Stimulated activated CD8-positive, alpha-beta memory T cell treated with anti-CD3 and anti-CD28 coated beads, Interleukin-15, amount 100 ng/mL, for 1 hour (primary cell): ENCODE measurements around the gene YY2.
"Not testable (repeated sequence)": the region's sequence is repeated elsewhere in the genome, so short reads cannot be mapped to it uniquely, and the experiment has no call there.

ENCODE experiments used
- DNase-seq: peaks from one replicate; pipeline ENCODE4 v3.0.0-alpha.2; 2020; ENCODE audit warnings: low read depth

Gene YY2

GRCh38 chrX:21855937-21856415 is at the start of gene YY2:
TSS of gene YY2 (plus strand) at chrX:21855987. CDS start at chrX:21856485, 498 bp downstream.
- no peak for DNase-seq

- DNase-seq = no peak
Measured at GRCh38 chrX:21806691-21807090, 49.1 kb upstream of the YY2 start.

GRCh38 chrX:21811832-21812231 is 44.0 kb upstream of the YY2 start:
- DNase-seq = no peak

- DNase-seq = no peak
Measured at GRCh38 chrX:21812628-21813027, 43.2 kb upstream of the YY2 start.

- DNase-seq = no peak
Measured at GRCh38 chrX:21813612-21814368, 42.0 kb upstream of the YY2 start.

GRCh38 chrX:21816136-21816535 is 39.7 kb upstream of the YY2 start:
- DNase-seq = no peak

GRCh38 chrX:21820170-21820569 is 35.6 kb upstream of the YY2 start:
- DNase-seq = not testable (repeated sequence)

GRCh38 chrX:21821875-21822274 is 33.9 kb upstream of the YY2 start:
- DNase-seq = no peak

GRCh38 chrX:21831496-21831895 is 24.3 kb upstream of the YY2 start:
- no peak for DNase-seq

- DNase-seq = no peak
Measured at GRCh38 chrX:21837056-21837455, 18.7 kb upstream of the YY2 start.

- no peak for DNase-seq
Measured at GRCh38 chrX:21838937-21839333, 16.9 kb upstream of the YY2 start.

GRCh38 chrX:21839334-21840192 is 16.2 kb upstream of the YY2 start, which contains the start of gene MBTPS2:
TSS of gene MBTPS2 (plus strand) at chrX:21839617. CDS start at chrX:21839735, 118 bp downstream.
- DNase-seq = peak; percentile 64

- DNase-seq = no peak
Measured at GRCh38 chrX:21840193-21840545, 15.6 kb upstream of the YY2 start.

GRCh38 chrX:21843179-21843578 is 12.6 kb upstream of the YY2 start:
- no peak for DNase-seq

GRCh38 chrX:21845096-21845495 is 10.7 kb upstream of the YY2 start:
- no peak for DNase-seq

GRCh38 chrX:21847342-21847741 is 8.4 kb upstream of the YY2 start:
- no peak for DNase-seq

- DNase-seq = no peak
Measured at GRCh38 chrX:21853578-21853977, 2.2 kb upstream of the YY2 start.

- DNase-seq = no peak
Measured at GRCh38 chrX:21856504-21856903, 717 bp downstream of the YY2 start.

GRCh38 chrX:21863241-21863640 is 7.5 kb downstream of the YY2 start:
- DNase-seq = no peak

- no peak for DNase-seq
Measured at GRCh38 chrX:21865436-21865835, 9.6 kb downstream of the YY2 start.

- DNase-seq = no peak
Measured at GRCh38 chrX:21870494-21870893, 14.7 kb downstream of the YY2 start.

- no peak for DNase-seq
Measured at GRCh38 chrX:21873063-21873775, 17.4 kb downstream of the YY2 start.
